HG03196 (cell line): Measurements from ENCODE around the gene AP5B1.
"Not testable (repeated sequence)": the region's sequence is repeated elsewhere in the genome, so short reads cannot be mapped to it uniquely, and the experiment has no call there.

Experiments
- ATAC-seq: cut with Tn5 transposase; IDR thresholded peaks from one replicate; pipeline ENCODE4 v1.9.1; 2021; ENCODE audit not compliant: unreplicated experiment

The AP5B1 gene

DNA sequence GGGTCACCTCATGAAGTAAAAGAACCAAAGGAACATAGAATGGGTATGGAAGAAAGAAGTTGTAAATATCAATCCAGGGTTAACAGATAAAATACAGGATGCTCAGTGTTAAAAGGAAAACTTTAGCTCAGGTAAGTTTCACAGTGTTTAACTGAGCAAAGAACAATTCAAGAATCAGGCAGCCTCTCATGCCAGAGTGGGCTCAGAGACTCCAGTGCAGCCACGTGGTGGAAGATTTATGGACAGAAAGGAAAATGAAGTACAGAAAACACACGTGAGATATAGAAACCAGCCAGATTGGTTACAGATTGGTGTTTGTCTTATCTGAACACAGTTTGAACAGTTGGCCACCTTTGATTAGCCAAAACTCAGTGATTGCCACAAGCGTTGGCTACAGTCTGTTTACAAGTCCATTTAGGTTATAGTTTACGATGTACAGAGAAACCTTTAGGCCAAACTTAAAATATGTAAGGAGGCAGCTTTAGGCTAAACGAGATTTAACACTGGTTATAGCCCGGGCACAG, 9.1 kb downstream of the AP5B1 start:
- no peak for ATAC-seq

DNA sequence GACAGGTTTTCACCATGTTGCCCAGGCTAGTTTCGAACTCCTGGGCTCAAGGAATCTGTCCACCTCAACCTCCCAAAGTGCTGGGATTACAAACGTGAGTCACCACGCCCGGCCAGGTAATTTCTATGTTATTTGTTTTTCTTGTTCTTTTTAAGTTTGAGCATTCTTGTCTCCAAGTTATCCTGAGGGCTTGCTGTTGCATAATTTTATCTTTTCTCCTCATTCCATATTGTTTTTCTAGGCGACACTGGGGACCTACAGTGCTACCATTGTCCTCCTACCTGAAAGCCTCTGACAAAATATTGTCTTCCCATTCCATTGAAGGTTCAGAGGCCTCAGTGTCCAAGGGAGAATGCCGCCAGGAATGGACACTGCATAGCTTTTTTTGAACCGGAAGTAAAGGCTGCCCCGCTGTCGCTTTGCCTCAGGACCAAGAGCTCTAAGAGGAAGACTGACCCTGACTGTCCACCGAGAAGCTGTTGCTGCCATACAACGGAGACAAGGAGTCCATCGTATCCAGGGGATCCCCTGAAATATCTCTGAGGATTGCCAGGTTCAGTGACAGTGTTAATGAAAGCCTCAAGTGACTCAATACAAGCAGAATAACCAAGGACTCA, 9.7 kb downstream of the AP5B1 start:
- no peak for ATAC-seq

DNA sequence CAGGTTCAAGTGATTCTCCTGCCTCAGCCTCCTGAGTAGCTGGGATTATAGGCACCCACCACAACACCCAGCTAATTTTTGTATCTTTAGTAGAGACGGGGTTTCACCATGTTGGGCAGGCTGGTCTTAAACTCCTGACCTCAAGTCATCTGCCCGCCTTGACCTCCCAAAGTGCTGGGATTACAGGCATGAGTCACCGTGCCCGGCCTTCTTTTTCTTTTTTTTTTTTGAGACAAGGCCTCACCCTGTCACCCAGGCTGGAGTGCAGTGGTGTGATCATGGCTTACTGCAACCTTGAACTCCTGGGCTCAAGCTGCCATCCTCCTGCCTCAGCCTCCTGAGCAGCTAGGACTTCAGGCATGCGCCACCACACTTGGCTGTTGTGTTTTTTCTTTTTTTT, 13.0 kb downstream of the AP5B1 start:
- ATAC-seq, result not testable (repeated sequence)

DNA sequence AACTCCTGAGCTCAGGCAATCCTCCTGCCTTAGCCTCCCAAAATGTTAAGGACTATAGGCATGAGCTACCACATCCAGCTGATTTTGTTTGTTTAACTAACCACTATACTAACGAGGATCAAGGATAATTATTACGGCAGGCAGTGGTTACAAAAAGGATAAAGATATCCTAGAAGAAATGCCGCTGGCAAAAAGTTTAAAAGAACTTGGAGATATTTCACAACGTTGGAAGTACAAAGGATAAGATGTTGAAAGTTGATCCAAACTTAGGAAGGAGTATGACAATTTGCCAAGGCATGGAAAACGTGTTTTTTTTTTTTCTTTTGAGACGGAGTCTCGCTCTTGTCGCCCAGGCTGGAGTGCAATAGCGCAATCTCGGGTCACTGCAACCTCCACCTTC, 13.4 kb downstream of the AP5B1 start:
- ATAC-seq, result no peak

DNA sequence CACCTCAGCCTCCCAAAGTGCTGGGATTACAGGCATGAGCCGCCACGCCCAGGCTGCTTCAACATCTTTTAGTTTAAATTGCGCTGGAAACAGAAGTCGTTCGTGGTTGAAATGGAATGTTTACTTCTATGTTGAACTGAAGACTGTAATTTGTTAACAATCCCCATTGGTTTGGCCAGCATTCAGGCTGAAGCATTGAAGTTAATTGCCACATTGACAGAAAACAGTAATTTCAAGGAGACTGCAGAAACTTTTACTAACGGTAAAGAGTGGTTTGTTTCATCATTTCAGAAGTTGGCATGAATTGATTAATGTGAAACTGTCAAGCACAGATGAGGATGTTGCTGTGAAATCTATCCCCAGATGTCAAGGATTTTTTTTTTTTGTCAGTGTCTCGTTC, 14.2 kb downstream of the AP5B1 start:
- ATAC-seq, result no peak

DNA sequence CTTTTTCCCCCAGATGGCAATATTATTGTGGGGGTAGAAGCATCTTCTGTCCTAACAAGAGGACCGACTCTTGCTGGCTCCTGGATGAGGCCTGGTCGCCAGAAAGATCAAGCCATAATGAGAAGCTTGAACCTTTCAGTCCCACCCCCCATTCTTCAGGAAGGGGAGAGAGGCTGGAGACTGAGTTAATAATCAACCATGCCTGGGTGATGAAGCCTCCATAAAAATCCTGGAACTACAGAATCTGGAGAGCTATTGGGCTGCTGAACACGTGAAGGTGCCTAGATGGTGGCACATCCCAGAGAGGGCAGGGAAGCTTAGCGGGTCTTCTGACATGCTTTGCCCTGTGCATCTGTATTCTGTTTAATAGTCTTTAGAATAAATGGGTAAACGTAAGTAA, 16.3 kb downstream of the AP5B1 start:
- ATAC-seq, result no peak

DNA sequence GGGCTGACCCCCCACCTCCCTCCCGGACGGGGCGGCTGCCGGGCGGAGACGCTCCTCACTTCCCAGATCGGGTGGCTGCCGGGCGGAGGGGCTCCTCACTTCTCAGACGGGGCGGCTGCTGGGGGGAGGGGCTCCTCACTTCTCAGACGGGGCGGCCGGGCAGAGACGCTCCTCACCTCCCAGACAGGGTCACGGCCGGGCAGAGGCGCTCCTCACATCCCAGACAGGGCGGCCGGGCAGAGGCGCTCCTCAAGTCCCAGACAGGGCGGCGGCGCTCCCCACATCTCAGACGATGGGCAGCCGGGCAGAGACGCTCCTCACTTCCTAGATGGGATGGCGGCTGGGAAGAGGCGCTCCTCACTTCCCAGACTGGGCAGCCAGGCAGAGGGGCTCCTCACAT, 18.0 kb downstream of the AP5B1 start:
- not testable (repeated sequence) for ATAC-seq

DNA sequence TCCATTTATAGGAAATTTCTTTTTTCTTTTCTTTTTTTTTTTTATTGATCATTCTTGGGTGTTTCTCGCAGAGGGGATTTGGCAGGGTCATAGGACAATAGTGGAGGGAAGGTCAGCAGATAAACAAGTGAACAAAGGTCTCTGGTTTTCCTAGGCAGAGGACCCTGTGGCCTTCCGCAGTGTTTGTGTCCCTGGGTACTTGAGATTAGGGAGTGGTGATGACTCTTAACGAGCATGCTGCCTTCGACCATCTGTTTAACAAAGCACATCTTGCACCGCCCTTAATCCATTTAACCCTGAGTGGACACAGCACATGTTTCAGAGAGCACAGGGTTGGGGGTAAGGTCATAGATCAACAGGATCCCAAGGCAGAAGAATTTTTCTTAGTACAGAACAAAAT, 18.6 kb downstream of the AP5B1 start:
- not testable (repeated sequence) for ATAC-seq

DNA sequence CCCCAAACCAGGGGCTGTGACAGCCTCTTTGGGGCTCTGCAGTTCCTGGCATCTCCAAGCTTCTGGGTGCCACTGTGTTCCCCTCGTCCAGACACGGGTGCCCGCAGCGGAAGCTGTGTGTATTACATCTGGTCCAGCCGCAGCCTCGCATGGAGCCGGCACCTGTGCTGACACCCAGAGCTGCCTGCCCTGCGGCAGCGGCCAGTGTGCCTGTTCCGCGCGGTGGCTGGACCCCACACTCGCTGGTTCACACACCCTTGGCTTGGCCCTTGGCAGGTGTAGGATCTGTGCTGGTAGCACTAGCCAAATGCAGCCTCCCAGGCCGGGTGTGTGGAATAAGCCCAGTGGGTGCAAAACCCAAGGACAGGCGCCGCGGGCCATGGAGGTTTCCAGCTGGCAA, 35.7 kb downstream of the AP5B1 start:
- no peak for ATAC-seq

DNA sequence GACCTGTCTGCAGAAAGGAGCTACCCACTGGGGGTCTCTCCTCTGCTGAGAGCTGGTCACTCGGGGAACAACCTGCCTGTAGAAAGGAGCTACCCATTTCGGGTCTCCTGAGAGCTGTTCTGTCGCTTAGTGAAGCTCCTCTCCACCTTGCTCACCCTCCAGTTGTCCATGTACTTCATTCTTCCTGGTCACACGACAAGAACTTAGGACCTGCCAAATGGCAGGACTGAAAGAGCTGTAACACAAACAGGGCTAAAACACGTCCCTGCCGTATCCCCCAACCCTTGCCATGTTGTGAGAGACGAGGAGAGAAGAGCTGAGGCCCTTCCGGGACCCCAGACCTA, 36.1 kb downstream of the AP5B1 start:
- no peak for ATAC-seq

DNA sequence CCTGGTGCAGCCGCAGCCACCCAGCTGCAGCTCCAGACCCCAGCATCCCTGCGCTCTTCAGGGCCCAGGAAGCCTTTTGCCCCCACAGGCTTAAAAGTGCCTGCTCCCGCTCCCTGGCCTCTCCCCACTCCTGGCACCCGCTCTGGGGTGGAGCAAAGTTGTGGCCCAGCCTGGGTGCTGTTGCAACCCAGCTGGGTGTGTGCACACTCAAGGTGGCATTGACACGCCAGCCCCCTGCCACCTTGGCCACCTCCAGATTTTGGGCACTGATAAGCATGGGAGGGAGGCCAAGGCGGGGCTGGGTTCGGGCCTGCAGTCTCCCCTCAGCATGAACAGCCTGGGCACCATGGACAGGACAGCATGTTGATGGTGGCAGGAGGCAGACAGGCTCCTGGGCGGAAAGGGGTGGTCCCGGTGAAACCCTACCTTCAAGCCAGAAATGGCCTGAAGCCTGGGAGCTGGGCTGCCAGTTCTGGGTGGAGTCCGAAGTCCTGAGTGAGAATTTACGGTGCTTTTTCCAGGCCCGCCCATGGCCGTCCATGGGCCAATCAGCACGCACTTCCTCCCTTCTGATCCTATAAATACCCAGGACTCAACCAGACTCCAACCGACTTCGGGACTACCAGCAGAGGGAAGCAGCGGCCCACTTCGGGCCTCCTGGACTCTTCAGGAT, 36.6 kb downstream of the AP5B1 start:
- no peak for ATAC-seq

DNA sequence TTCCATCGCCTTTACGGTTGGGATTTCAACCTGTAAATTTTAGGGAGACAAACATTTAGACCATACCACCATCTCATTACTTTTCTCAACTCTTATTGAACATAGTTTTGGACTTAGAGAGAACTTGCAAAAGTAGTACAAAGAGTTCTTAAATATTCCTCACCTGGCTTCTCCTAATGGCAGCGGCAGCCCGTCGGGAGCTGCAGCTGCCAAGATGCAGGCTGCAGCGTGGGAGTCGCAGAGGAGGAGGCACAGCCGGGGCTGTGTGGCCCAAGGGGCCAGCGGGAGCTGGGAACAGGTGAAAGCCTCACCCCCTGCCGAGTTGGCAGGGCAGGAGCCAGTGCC, 37.1 kb downstream of the AP5B1 start:
- ATAC-seq, result no peak

DNA sequence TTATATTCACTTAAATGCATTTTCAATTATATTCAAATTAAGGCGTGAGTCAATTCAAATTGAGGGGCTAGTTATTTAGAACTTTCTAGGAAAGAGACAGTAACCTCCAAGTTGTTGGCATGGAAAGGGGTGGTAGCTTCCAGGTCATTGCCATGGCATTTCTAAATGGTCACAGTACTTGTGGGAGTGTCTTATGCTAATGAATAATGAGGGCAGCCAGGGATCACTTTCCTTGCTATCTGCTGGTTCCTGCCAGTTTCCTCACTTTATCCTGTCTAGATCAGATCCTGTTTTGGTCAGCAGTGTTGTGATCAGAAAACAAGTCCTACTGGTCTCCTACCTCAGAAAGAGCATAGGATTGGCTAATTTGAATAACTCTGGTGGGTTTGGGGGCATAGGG, 38.4 kb downstream of the AP5B1 start:
- ATAC-seq, result no peak

DNA sequence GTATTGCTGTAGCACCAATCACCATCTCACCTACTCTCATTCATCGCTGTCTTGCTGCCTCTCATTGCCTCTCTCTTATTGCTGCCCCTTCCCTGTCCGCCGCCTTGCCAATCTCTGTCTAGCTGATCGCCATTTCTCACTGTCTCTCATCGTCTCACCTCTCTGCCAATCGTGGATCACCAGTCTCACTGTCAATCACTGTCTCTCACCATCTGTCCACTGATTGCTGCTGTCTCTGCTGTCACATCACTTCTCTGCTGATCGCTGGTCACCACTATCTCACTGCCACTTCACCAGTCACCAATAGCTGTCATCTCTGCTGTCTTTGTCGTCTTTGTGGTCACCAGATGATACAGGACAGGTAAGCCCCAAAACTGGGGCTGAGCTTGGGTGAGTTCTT, 39.6 kb downstream of the AP5B1 start:
- no peak for ATAC-seq

DNA sequence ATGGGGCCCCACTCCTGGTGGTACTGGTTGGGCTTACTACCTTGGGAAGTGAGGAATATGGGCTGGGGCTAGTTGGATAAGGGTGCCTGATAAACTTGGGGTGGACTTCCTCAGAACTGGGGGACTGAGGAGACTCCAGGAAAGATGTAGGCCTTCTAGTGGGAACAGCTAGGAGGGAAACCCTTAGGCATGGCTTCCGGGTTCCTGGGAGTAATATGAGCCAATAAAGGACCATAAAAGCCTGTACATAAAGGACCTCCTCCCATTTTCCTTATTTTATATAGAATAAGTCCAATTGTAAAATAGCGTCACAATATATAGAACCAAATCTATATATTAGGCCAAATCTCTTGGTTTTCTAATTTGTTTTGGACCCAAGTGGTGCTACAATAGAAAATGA, 41.8 kb downstream of the AP5B1 start:
- ATAC-seq, result no peak

DNA sequence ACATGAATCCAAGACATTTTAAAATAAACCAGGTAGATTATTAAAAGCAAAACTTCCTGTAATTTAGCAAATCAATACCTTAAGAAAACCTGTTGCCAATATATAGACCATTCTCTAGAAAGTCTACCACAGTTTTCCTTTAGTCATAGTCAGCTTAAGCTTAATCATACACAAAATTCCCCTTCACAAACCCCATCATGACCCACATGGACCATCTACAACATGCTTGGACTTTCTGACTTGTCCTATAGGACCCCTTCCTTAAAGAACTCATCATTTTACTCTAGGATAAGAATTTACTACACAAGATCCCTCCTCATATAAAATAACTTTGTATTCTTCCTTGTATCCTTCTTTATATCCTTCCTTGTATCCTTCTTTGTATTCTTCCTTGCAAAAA, 44.0 kb downstream of the AP5B1 start:
- no peak for ATAC-seq

DNA sequence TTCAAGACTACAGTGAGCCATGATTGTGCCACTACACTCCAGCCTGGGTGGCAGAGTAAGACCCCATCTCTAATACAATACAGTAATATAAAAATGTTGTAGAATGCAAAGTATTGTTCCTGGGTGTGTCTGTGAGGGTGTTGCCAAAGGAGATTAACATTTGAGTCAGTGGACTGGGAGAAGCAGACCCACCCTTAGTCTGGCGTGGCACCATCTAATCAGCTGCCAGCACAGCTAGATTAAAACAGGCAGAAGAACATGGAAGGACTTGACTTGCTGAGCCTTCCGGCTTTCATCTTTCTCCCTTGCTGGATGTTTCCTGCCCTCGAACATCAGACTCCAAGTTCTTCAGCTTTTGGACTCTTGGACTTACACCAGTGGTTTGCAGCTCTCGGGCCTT, 45.7 kb downstream of the AP5B1 start:
- ATAC-seq, result not testable (repeated sequence)

DNA sequence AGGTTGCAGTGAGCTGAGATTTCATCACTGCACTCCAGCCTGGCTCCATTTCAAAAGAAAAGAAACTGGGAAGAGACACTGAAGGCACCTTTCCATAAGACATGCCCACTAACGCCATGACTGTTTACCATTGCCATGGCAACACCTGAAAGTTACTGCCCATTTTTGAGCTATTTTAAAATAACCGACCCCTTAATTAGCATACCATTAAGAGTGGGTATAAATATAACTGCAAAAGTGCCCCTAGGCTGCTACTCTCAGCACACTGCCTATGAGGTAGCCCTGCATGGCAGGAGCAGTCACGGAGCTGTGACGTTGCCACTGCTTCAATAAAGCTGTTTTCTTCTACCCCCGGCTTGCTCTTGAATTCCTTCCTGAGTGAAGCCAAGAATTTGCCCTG, 50.3 kb downstream of the AP5B1 start:
- no peak for ATAC-seq

DNA sequence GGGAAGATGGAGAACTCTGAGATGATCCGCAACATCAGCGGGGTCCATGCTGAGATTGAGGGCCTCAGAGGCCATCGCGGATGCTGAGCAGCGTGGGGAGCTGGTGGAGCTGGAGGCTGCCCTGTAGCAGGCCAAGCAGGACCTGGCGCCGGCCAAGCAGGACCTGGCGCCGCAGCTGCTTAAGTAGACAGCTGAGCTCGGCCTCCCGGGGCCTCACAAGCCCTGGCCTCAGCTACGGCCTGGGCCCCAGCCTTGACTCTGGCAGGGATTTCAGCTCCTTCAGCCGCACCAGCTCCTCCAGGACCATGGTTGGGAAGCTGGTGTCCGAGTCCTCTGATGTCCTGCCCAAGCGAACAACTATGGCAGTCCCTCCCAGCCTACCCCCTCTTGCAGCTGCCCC, 52.9 kb downstream of the AP5B1 start:
- ATAC-seq, result no peak

DNA sequence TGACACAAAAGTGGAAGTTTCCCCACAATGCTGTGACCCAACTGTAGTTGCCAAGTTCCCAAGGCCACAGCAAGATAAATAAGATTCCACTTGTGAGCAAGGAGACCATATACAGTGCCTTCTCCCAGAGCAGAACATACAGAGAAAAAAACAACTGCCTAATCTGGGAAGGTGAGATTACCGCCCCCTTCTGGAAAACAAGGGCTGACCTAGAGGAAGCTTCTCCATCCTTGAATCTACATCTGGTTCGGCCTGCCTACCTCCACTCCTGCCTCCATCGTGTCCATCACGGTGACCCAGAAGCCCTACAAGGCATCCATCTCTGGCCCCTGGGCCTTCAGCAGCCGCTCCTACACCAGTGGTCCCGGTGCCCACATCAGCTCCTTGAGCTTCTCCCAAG, 54.1 kb downstream of the AP5B1 start:
- ATAC-seq, result no peak
